Measurements from ENCODE around the gene PTEN. TPM values are rescaled to one million over a fixed set of nuclear protein-coding genes. Genes with fewer than 3 reads are reported as not detected.

PTEN gene
- total and polyA plus RNA-seq, 8 donors: 26.2 to 374 (median 59.7) TPM

DNA sequence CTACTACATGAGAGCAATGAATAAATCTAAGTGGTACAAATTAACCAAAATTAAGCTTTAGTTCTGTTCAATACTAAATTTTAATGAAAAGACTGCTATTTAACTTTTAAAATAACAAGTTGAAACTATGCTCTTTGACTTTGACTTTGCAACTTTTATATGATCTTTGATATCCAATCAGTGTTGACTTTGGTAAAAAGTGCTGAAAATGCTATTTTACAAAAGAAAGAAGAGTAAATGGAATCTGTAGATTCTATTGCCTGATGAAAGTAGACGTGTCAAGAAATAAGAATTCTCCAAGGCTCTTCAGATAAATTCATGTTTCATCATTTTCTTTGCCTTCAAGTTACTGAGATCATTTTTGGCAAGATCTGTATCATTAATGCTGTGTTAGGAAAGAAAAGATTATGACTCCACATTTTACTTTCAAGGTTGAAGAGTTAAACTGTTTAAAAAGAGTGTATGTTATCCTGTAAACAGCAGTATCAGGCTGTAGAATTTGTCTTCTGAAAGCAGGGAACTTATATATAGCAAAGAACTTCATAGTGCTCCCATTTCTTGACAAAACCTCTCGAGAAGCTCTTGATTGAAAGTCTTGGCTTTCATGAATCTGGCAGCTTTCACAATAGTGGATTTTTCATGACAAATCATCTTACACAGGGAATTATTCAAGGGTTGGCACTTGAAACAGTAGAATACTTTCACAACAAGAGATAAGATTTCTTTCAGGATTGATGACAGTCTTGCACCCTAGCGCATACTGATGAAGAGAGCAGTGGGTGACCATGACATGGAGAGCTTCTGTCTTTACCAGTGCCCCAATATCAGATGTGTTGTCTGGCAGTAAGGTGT, 72.1 kb downstream of the PTEN start:
- Histone ChIP-seq H3K27ac (no peak overlapping the region), H3K27me3 (no peaks in the 10 kb centered on the region), H3K36me3 (peaks cover 0 to 53% (median 34%) of the 10 kb centered on the region in 4 donors), H3K4me3 (no peak overlapping the region), H3K4me1 (peaks cover 0 to 66% (median 25%) of the 10 kb centered on the region in 4 donors), H3K9me3 (no peaks in the 10 kb centered on the region)
- TF ChIP-seq EP300 (IDR thresholded peaks at IDR 0.05): no peak
- no peak for TF ChIP-seq POLR2AphosphoS5 (IDR thresholded peaks at IDR 0.05)
- no peak for TF ChIP-seq POLR2A (IDR thresholded peaks at IDR 0.05)
- TF ChIP-seq, protein P1, sequence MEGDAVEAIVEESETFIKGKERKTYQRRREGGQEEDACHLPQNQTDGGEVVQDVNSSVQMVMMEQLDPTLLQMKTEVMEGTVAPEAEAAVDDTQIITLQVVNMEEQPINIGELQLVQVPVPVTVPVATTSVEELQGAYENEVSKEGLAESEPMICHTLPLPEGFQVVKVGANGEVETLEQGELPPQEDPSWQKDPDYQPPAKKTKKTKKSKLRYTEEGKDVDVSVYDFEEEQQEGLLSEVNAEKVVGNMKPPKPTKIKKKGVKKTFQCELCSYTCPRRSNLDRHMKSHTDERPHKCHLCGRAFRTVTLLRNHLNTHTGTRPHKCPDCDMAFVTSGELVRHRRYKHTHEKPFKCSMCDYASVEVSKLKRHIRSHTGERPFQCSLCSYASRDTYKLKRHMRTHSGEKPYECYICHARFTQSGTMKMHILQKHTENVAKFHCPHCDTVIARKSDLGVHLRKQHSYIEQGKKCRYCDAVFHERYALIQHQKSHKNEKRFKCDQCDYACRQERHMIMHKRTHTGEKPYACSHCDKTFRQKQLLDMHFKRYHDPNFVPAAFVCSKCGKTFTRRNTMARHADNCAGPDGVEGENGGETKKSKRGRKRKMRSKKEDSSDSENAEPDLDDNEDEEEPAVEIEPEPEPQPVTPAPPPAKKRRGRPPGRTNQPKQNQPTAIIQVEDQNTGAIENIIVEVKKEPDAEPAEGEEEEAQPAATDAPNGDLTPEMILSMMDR (IDR thresholded peaks at IDR 0.05): no peak
- DNase-seq: no peak
- intact Hi-C loops (cut with DNase I; ENCODE audit: low total_unique reads): no loop called here
- WGBS, 5 donors: 81 to 91% (median 86%) methylated on average over 3 of the region's 3 CpGs

DNA sequence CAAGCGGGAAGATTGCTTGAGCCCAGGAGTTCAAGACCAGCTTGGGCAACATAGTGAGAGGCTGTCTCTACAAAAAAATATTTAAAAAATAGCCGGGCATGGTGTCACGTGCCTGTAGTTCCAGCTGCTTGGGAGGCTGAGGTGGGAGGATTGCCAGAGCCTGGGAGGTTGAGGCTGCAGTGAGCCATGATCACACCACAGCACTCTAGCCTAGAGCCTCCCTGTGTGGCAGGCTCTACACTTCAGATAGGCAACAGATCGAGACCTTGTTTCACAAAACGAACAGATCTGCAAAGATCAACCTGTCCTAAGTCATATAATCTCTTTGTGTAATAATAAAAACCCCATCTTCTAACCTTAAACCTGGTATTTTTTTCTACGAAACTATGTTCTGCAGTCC, 76.8 kb downstream of the PTEN start:
- H3K4me1 ChIP-seq: peaks cover 0 to 58% (median 16%) of the 10 kb centered on the region in 4 donors
- WGBS, 5 donors: 92 to 98% (median 97%) methylated on average over 6 of the region's 6 CpGs
- no peak overlapping the region for H3K27ac ChIP-seq
- DNase-seq: no peak
- intact Hi-C loops (cut with DNase I; ENCODE audit: low total_unique reads): no loop called here
- H3K27me3 ChIP-seq: no peaks in the 10 kb centered on the region
- peaks cover 0 to 31% (median 21%) of the 10 kb centered on the region in 4 donors for H3K36me3 ChIP-seq
- no peak overlapping the region for H3K4me3 ChIP-seq
- H3K9me3 ChIP-seq: no peaks in the 10 kb centered on the region
- TF ChIP-seq POLR2AphosphoS5 (IDR thresholded peaks at IDR 0.05): no peak
- TF ChIP-seq, protein P1 (IDR thresholded peaks at IDR 0.05): no peak
- TF ChIP-seq POLR2A (IDR thresholded peaks at IDR 0.05): no peak
- TF ChIP-seq EP300 (IDR thresholded peaks at IDR 0.05): no peak

GRCh38 chr10:87942884-87943527, 79.6 kb downstream of the PTEN start:
- intact Hi-C loops (cut with DNase I; ENCODE audit: low total_unique reads): no loop called here
- DNase-seq: no peak
- H3K36me3 ChIP-seq: peaks cover 0 to 27% (median 17%) of the 10 kb centered on the region in 4 donors
- WGBS, 5 donors: 68 to 84% (median 78%) methylated on average over 1 of the region's 1 CpG
- H3K9me3 ChIP-seq: no peaks in the 10 kb centered on the region
- H3K27me3 ChIP-seq: no peaks in the 10 kb centered on the region
- no peak overlapping the region for H3K4me3 ChIP-seq
- TF ChIP-seq, protein P1 (IDR thresholded peaks at IDR 0.05): no peak
- TF ChIP-seq POLR2AphosphoS5 (IDR thresholded peaks at IDR 0.05) (no peak), EP300 (IDR thresholded peaks at IDR 0.05) (no peak), POLR2A (IDR thresholded peaks at IDR 0.05) (no peak)
- H3K27ac ChIP-seq: no peak overlapping the region
- peaks cover 0 to 42% (median 4%) of the 10 kb centered on the region in 4 donors for H3K4me1 ChIP-seq

- Histone ChIP-seq H3K36me3 (peaks cover 0 to 30% (median 20%) of the 10 kb centered on the region in 4 donors), H3K4me3 (no peak overlapping the region), H3K27me3 (no peaks in the 10 kb centered on the region), H3K27ac (no peak overlapping the region), H3K9me3 (no peaks in the 10 kb centered on the region), H3K4me1 (peaks cover 0 to 25% (median 7%) of the 10 kb centered on the region in 4 donors)
- WGBS, 5 donors: 85 to 88% (median 87%) methylated on average over 6 of the region's 6 CpGs
- TF ChIP-seq EP300 (IDR thresholded peaks at IDR 0.05) (no peak), POLR2AphosphoS5 (IDR thresholded peaks at IDR 0.05) (no peak), POLR2A (IDR thresholded peaks at IDR 0.05) (no peak)
- TF ChIP-seq, protein P1 (IDR thresholded peaks at IDR 0.05): no peak
- no peak for DNase-seq
- intact Hi-C loops (cut with DNase I; ENCODE audit: low total_unique reads): no loop called here
Measured at GRCh38 chr10:87945984-87946383, 82.6 kb downstream of the PTEN start.

All from stomach (tissue), 9 donors.